Medulla oblongata (tissue), 1 donor: ENCODE results near the gene SPACA5.
"Not testable (repeated sequence)": the region's sequence is repeated elsewhere in the genome, so short reads cannot be mapped to it uniquely, and the experiment has no call there.

Experiments used
- DNase-seq: peaks from one replicate; pipeline ENCODE4 v3.0.0-alpha.2; 2015; ENCODE audit errors: extremely low spot score

SPACA5 gene

GRCh38 chrX:48006688-48007087 lies at the start of gene SPACA5:
Gene SPACA5 (plus strand): TSS chrX:48006988. CDS start chrX:48007803, 815 bp downstream.
- not testable (repeated sequence) for DNase-seq

- not testable (repeated sequence) for DNase-seq
Measured at GRCh38 chrX:47958206-47958605, 48.6 kb upstream of the SPACA5 start.

GRCh38 chrX:47958761-47959342 lies 47.9 kb upstream of the SPACA5 start:
- no peak for DNase-seq

GRCh38 chrX:47960406-47960805 lies 46.4 kb upstream of the SPACA5 start:
- DNase-seq: peak; percentile 3

GRCh38 chrX:47961830-47962229 lies 45.0 kb upstream of the SPACA5 start:
- not testable (repeated sequence) for DNase-seq

- DNase-seq: not testable (repeated sequence)
Measured at GRCh38 chrX:47965526-47965925, 41.3 kb upstream of the SPACA5 start.

GRCh38 chrX:47973235-47973634 lies 33.6 kb upstream of the SPACA5 start:
- DNase-seq: no peak

GRCh38 chrX:47976254-47977151 lies 30.3 kb upstream of the SPACA5 start:
- no peak for DNase-seq

- DNase-seq: no peak
Measured at GRCh38 chrX:47991263-47992094, 15.3 kb upstream of the SPACA5 start.

GRCh38 chrX:47992095-47992380 lies 14.8 kb upstream of the SPACA5 start:
- DNase-seq: no peak

- DNase-seq: no peak
Measured at GRCh38 chrX:47992669-47993068, 14.1 kb upstream of the SPACA5 start.

- no peak for DNase-seq
Measured at GRCh38 chrX:48001260-48001659, 5.5 kb upstream of the SPACA5 start.

GRCh38 chrX:48002319-48002718 lies 4.5 kb upstream of the SPACA5 start:
- no peak for DNase-seq

GRCh38 chrX:48002929-48003328 lies 3.9 kb upstream of the SPACA5 start:
- DNase-seq: no peak

GRCh38 chrX:48003367-48003757 lies 3.4 kb upstream of the SPACA5 start:
- no peak for DNase-seq

- DNase-seq: peak; percentile 92
Measured at GRCh38 chrX:48003758-48004457, 2.9 kb upstream of the SPACA5 start, which contains the start of gene ZNF182. Gene ZNF182 (minus strand): TSS chrX:48003989. CDS start chrX:48002609, 1,380 bp downstream.

- DNase-seq: not testable (repeated sequence)
Measured at GRCh38 chrX:48009445-48009960, 2.7 kb downstream of the SPACA5 start.

- not testable (repeated sequence) for DNase-seq
Measured at GRCh38 chrX:48016583-48017310, 10.0 kb downstream of the SPACA5 start.

GRCh38 chrX:48019892-48020291 lies 13.1 kb downstream of the SPACA5 start:
- not testable (repeated sequence) for DNase-seq

GRCh38 chrX:48020472-48020871 lies 13.7 kb downstream of the SPACA5 start:
- not testable (repeated sequence) for DNase-seq
